GM20000 (cell line): ENCODE data around the gene ZFR2.

ENCODE experiments used
- DNase-seq: peaks from one replicate; pipeline ENCODE4 v3.0.0; 2012; ENCODE audit warnings: low spot score
- CTCF ChIP-seq: IDR thresholded peaks from 2 replicates; pipeline ENCODE4 v1.5.1; 2012; ENCODE audit warnings: mild to moderate bottlenecking, control low read depth; ENCODE audit errors: extremely low read depth, missing control alignments

The ZFR2 gene

DNA sequence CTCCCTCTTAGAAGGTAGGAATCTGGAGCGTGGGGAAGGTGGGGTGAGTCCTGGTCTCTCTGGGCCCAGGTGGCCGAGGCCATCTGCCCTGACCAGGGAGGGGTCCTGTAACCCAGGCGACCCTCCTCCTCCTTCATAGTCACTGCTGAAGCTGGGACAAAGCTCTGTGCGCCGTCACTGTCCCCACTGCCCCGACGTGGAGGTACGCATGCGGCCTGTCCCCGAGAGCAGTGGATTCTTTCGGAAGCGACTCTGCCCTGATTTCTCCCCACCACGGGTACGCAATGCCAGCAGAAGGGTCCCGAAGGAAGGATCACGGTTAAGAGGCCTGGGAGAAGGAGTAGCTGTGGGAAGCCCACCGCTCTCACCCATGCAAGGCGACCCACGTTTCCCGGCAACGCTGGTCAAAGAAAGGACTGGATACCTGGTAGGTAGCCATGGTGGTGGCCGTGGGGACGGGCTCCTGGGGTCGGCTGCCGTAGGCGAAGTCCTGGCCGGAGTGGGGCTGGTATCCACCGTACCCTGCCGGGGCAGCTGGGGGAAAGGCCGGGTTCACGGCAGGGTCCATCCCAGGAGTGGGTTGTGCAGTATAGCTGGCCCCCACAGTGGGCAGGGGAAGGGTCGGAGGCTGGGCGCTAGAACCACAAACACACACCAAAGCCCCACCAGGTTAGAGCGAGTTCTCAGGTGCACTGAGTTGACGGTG, 34.3 kb downstream of the ZFR2 start:
- DNase-seq, result no peak
- no peak for TF ChIP-seq CTCF

- DNase-seq, result no peak
- no peak for TF ChIP-seq CTCF
Observed at GRCh38 chr19:3833578-3834348, 35.1 kb downstream of the ZFR2 start.

DNA sequence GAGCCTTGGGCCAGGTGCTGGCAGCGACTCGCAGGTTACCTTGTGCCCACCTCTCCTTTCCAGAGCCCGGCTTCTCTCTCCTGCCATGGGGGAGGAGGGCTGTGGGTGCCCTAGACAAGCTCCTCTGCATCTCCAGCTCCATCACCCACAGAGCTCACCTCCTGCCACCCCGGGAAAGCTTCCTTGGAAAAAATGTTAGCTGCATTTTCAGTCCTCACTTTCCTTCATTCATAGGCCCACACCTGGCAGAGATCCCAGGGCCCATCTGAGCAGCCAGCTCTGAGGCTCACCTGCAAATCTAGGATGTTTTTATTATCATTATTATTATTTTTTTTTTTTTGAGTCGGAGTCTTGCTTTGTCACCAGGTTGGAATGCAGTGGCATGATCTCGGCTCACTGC, 36.8 kb downstream of the ZFR2 start:
- no peak for TF ChIP-seq CTCF
- DNase-seq, result no peak

- DNase-seq, result no peak
- no peak for TF ChIP-seq CTCF
Observed at GRCh38 chr19:3831601-3832000, 37.2 kb downstream of the ZFR2 start.

DNA sequence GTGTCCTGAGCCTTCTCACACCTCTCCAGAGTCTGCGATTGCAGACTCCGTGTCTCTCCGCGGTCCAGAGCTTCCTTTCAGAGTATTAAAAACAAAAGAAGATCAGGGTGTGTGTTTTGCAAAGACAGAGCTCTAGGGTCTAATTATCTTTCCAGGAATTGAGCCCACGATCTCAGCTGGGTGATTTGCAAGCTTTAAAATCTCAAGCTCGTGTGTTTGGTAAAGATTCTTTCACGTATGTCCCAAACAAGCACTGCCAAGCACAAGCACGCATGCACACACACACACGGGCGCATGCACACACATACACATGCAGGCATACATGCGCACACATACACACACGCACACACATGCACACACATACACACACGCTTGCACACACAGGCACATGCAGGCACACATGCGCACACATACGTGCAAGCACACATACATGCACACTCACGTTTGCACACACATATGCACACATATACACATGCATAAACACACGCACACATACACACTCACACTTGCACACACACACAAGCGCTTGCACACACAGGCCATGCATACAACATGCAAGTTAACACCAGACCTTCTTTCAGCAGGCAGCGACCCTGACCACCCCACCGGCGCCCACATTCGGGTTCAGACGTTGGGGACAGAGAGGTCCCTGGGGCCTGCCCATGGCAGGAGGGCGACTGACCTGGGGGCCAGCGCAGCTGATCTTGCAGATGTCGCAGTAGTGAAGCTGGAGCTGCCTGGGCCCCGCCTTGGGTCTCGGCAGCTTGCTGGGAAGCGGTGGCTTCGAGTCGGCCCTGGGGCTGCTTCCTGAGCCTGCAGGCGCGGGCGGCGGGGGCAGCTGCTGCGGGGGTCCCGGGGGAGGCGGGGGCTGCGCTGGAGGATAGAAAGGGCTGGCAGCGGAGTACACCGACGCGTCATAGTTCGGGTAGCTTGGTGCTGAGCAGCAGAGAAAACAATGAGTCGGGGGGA, 37.9 kb downstream of the ZFR2 start:
- TF ChIP-seq CTCF, result no peak
- no peak for DNase-seq

GRCh38 chr19:3827306-3827705, 41.5 kb downstream of the ZFR2 start:
- TF ChIP-seq CTCF, result no peak
- no peak for DNase-seq
